Measurements from ENCODE around the gene TPK1.

The TPK1 gene

DNA sequence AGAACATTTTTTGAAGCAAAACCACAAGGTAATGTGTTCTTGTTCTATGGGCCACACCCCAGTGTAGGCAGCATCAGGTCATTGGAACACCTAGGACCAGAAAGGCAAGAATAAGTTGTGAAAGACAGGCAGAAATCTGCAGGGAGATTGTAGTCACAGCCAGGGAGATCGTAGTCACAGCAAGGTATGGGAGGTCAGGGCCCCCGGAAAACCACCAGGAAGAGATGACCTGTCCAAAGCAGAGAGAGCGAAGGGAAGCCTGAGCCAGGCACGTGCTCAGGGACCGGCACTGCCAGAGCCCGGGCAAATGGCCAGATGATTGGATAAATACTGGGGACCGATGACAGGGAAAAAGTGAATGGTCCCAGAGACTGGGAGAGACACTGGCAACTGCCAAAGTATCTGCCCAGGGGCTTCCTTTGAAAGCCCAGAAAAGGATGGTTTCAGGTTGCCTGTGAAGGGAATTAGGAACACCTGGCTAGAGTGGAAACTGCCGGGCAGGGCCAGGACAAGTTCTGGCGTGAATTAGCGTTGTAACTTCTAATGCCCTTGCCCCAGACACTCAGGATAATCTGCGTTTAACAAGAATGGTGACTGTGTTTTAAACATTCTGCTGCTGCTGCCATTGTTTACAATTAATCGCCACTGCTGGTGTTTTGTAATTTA is 428.5 kb downstream of the TPK1 start:
- no peak for DNase-seq (ENCODE audit: low spot score)

DNA sequence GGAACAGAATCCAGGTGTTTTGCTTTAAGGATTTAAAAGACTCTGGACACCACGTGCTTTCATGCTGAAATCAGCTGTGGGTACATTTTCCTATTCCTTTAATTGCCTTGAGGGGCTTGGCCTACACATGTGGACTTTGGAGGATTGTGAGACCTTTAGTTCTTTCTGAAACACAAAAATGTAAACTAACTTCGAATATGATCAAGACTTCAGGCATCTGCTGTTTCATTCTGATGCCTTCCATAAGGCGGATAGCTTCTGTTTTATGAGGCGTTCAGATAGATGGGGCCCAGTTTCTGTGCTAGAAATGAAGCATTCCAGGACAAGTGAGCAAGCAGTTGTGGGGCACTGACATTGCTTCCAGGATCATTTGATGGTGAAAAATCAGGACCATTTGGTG is 430.9 kb downstream of the TPK1 start:
- no peak for DNase-seq (ENCODE audit: low spot score)

DNA sequence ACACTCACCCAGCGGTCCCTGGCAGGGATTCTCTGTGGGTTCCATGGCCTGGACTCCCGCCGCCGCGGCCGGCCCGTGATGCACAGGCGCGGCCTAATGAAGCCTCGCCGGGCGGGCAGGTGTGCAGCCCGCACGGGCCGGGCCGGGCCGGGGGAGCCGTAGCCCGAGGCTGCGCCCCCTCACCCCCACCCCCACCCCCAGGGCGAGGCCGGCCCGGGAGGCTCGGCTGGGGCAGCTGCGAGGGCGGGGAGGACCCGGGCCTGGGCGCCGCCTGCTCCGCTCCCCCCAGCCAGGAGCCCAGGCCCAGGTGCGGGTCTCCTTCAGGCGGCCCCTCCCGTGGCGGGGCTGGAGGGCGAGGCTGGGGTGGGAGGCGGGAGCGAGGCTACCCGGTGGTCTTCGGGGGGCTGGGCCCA is 432.2 kb downstream of the TPK1 start, which contains the start of gene NOBOX:
TSS of gene NOBOX (minus strand) at position 45 of the 413 bp plus-strand sequence.
- DNase-seq (ENCODE audit: low spot score), result no peak

- DNase-seq (ENCODE audit: low spot score), result no peak
Observed at GRCh38 chr7:144403102-144403501, 432.8 kb downstream of the TPK1 start.
